GM12878 (cell line): ENCODE measurements around the gene SULT2B1. TPM values are rescaled to one million over a fixed set of nuclear protein-coding genes. Genes with fewer than 3 reads are reported as not detected.

Source experiments
- ATAC-seq: fragments of 200-7000 bp; cut with Tn5 transposase; 3 replicates; pipeline ENCODE4 v1.9.1; 2020; ENCODE audit warnings: mild to moderate bottlenecking, moderate library complexity
- BruUV-seq: library from RNA; stranded (reverse); fragments of 400-500 nt; replicated peaks from 2 replicates; lab custom pipeline; 2021; lab: Mats Ljungman, UMichigan
- CTCF ChIA-PET: fragments of 300-600 bp; sonication (Branson Sonifier 250); formaldehyde crosslinking; extraction: SDS; loops from one replicate; lab custom pipeline; 2021; ENCODE audit warnings: inconsistent platforms; lab: Yijun Ruan, JAX
- POLR2A ChIA-PET: fragments of 350-600 bp; formaldehyde crosslinking; extraction: SDS; loops from one replicate; lab custom pipeline; 2021; ENCODE audit warnings: inconsistent platforms; lab: Charles Lee
- RAD21 ChIA-PET: fragments of 300-600 bp; sonication (Branson Sonifier 250); formaldehyde crosslinking; loops from one replicate; lab custom pipeline; 2023; ENCODE audit warnings: antibody characterized with exemption; ENCODE audit not compliant: unreplicated experiment; lab: Charles Lee
- SMC1A ChIA-PET: fragments of 300-600 bp; sonication (Branson Sonifier 250); formaldehyde crosslinking; loops from one replicate; lab custom pipeline; 2023; ENCODE audit not compliant: unreplicated experiment, uncharacterized antibody; lab: Charles Lee
- DNase-seq: peaks from one replicate; pipeline ENCODE4 v3.0.0-alpha.2; 2011; ENCODE audit warnings: low read depth, low spot score
- FAIRE-seq: peaks from 3 replicates; lab custom pipeline; 2011; peaks lifted over from hg19 to GRCh38; lab: Jason Lieb, UNC
- H2AFZ ChIP-seq: 2 replicates; pipeline ENCODE4 v1.6.0; 2011; ENCODE audit warnings: low read depth, low read length, control low read depth; ENCODE audit not compliant: control insufficient read depth
- H3K27ac ChIP-seq: 2 replicates; pipeline ENCODE4 v1.5.1; 2011; ENCODE audit warnings: control low read depth; ENCODE audit not compliant: control insufficient read depth, insufficient read depth
- H3K27me3 ChIP-seq, 2 experiments: replicated peaks in 1 of 2; 2 replicates each; pipeline versions ENCODE4 v1.6.0 to v1.6.1; 2011; ENCODE audit warnings: low read length in 1 of 2; ENCODE audit not compliant: control insufficient read depth in 2 of 2, insufficient read depth in 2 of 2
- H3K36me3 ChIP-seq, 2 experiments: 2 replicates each; pipeline ENCODE4 v1.5.1; 2011; ENCODE audit warnings: low read length in 1 of 2; ENCODE audit not compliant: control insufficient read depth in 2 of 2, insufficient read depth in 2 of 2
- H3K4me1 ChIP-seq: 2 replicates; pipeline ENCODE4 v1.6.1; 2011; ENCODE audit warnings: mild to moderate bottlenecking, low read length, moderate library complexity, mixed read lengths; ENCODE audit not compliant: control insufficient read depth, insufficient read depth
- H3K4me2 ChIP-seq: 2 replicates; pipeline ENCODE4 v1.6.0; 2011; ENCODE audit warnings: control low read depth; ENCODE audit not compliant: control insufficient read depth, insufficient read depth
- H3K4me3 ChIP-seq: fragments of 200-600 bp; sonication (generic); 2 replicates; pipeline ENCODE4 v1.5.1; 2016
- H3K79me2 ChIP-seq: 2 replicates; pipeline ENCODE4 v1.6.0; 2011; ENCODE audit warnings: low read length; ENCODE audit not compliant: control insufficient read depth, insufficient read depth
- H3K9ac ChIP-seq: 2 replicates; pipeline ENCODE4 v1.8.0; 2011; ENCODE audit warnings: low read length, control low read depth, mixed read lengths; ENCODE audit not compliant: control insufficient read depth, insufficient read depth
- H3K9me3 ChIP-seq: replicated peaks from 3 replicates; pipeline ENCODE4 v1.5.1; 2011; ENCODE audit warnings: mild to moderate bottlenecking, low read length; ENCODE audit not compliant: control insufficient read depth, insufficient read depth
- H4K20me1 ChIP-seq: 2 replicates; pipeline ENCODE4 v1.6.0; 2011; ENCODE audit not compliant: control insufficient read depth, insufficient read depth
- CHD4 ChIP-seq: fragments of 200-600 bp; sonication (generic); IDR thresholded peaks from 2 replicates; pipeline ENCODE4 v1.6.1; 2016; ENCODE audit warnings: mild to moderate bottlenecking
- CREB1 ChIP-seq: IDR thresholded peaks from 2 replicates; pipeline ENCODE4 v1.6.1; 2012; ENCODE audit warnings: low read depth, mild to moderate bottlenecking, inconsistent platforms
- IKZF1 ChIP-seq: fragments of 450-650 bp; conservative IDR thresholded peaks from 2 replicates; pipeline ENCODE4 v1.6.1; 2017; ENCODE audit warnings: antibody characterized with exemption, mild to moderate bottlenecking
- PAX5 ChIP-seq: IDR thresholded peaks from 2 replicates; pipeline ENCODE4 v1.6.1; 2011; ENCODE audit warnings: low read depth, low read length, borderline replicate concordance
- RCOR1 ChIP-seq: conservative IDR thresholded peaks from 2 replicates; pipeline ENCODE4 v1.6.1; 2012; ENCODE audit warnings: low read depth, low read length, improper control_type of control experiment
- SMARCA5 ChIP-seq: fragments of 450-650 bp; IDR thresholded peaks from 2 replicates; pipeline ENCODE4 v1.6.1; 2017; ENCODE audit warnings: mild to moderate bottlenecking
- SUPT20H ChIP-seq: IDR thresholded peaks from 2 replicates; pipeline ENCODE4 v1.6.1; 2011; ENCODE audit warnings: low read depth, mild to moderate bottlenecking, low read length, moderate library complexity, borderline replicate concordance; ENCODE audit not compliant: control insufficient read depth
- WRNIP1 ChIP-seq: IDR thresholded peaks from 2 replicates; pipeline ENCODE4 v1.6.1; 2011; ENCODE audit warnings: low read depth, low read length, improper control_type of control experiment, borderline replicate concordance
- ZNF24 ChIP-seq: fragments of 450-650 bp; IDR thresholded peaks from 2 replicates; pipeline ENCODE4 v1.6.1; 2017; ENCODE audit warnings: antibody characterized with exemption, mild to moderate bottlenecking
- WGBS: methylation state at CpG from one replicate; pipeline ENCODE4 v1.1.6; 2016; ENCODE audit warnings: low lambda C conversion rate; ENCODE audit not compliant: insufficient replicate concordance, insufficient coverage; ENCODE audit errors: missing lambda C conversion rate; 5-methylcytosine and 5-hydroxymethylcytosine counted together
- in situ Hi-C: fragments of 300-500 bp; cut with MboI; formaldehyde crosslinking; loops from 9 replicates; pipeline ENCODE4 v1.14.3; 2018; ENCODE audit warnings: mixed read lengths
- intact Hi-C: fragments of 100-400 bp; cut with micrococcal nuclease; formaldehyde crosslinking; loops from one replicate; pipeline ENCODE4 v1.14.2; 2022; ENCODE audit not compliant: unreplicated experiment
- polyA plus RNA-seq, 11 experiments: library from polyadenylated mRNA; depleted of rRNA in 4 of 11; unstranded in 6 of 11; stranded (reverse) in 5 of 11; fragments of >200 nt; fragmentation: Nextera tagmentation in 4 of 11; fragmentation: Illumina TruSeq in 1 of 11; extraction: Ambion mirVana in 4 of 11; extraction: Trizol in 1 of 11; gene quantifications; 1 replicate in 1 of 11; 2 replicates in 10 of 11; pipeline versions ENCODE4 v1.2.1 to v1.2.3, GENCODE V29; 2011 to 2016; ENCODE audit warnings: inconsistent platforms in 2 of 11, missing spikeins in 2 of 11, low read depth in 1 of 11
- total RNA-seq, 4 experiments: library from RNA; depleted of rRNA in 3 of 4; stranded (reverse); fragments of >200 nt in 3 of 4; fragmentation: Illumina TruSeq in 1 of 4; extraction: Trizol in 1 of 4; gene quantifications; 2 replicates each; pipeline versions ENCODE4 v1.2.1 to v1.2.3, GENCODE V29; 2013 to 2021
- TF ChIP-seq, protein P1 (sequence below): fragments of 450-650 bp; IDR thresholded peaks from 2 replicates; pipeline ENCODE4 v1.6.1; 2018; ENCODE audit warnings: mild to moderate bottlenecking, low read depth, moderate library complexity; ENCODE audit not compliant: partially characterized antibody
- TF ChIP-seq, protein P2 (sequence below): IDR thresholded peaks from 2 replicates; pipeline ENCODE4 v1.6.1; 2012; ENCODE audit warnings: low read depth, low read length, improper control_type of control experiment

The SULT2B1 gene
- total and polyA plus RNA-seq, 10 of the 15 experiments (the other 5 are each of a cell fraction or from before 2014, with no cell fraction given): 0.11 to 0.14 TPM; not detected in 8

DNA sequence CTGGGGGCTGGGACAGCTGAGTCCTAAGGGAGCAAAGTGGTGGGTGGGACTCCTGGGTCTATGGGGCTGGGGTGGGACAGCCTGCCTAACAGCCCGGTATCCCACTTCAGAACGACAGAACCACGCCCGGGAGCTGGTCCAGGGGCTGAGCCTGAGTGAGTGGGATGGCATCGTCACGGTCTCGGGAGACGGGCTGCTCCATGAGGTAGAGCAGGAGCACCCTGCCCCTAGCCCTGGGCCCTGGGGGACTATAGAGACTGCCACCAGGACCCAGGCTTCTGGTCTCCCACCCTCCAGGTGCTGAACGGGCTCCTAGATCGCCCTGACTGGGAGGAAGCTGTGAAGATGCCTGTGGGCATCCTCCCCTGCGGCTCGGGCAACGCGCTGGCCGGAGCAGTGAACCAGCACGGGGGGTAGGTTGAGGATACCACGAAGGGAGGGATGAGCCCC is 75.9 kb downstream of the SULT2B1 start:
- H3K4me2 ChIP-seq: no peak overlapping the region
- H3K27ac ChIP-seq: no peak overlapping the region
- TF ChIP-seq WRNIP1: no peak
- no peak for TF ChIP-seq CREB1
- TF ChIP-seq ZNF24: no peak
- TF ChIP-seq, protein P1, sequence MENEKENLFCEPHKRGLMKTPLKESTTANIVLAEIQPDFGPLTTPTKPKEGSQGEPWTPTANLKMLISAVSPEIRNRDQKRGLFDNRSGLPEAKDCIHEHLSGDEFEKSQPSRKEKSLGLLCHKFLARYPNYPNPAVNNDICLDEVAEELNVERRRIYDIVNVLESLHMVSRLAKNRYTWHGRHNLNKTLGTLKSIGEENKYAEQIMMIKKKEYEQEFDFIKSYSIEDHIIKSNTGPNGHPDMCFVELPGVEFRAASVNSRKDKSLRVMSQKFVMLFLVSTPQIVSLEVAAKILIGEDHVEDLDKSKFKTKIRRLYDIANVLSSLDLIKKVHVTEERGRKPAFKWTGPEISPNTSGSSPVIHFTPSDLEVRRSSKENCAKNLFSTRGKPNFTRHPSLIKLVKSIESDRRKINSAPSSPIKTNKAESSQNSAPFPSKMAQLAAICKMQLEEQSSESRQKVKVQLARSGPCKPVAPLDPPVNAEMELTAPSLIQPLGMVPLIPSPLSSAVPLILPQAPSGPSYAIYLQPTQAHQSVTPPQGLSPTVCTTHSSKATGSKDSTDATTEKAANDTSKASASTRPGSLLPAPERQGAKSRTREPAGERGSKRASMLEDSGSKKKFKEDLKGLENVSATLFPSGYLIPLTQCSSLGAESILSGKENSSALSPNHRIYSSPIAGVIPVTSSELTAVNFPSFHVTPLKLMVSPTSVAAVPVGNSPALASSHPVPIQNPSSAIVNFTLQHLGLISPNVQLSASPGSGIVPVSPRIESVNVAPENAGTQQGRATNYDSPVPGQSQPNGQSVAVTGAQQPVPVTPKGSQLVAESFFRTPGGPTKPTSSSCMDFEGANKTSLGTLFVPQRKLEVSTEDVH: no peak
- TF ChIP-seq SMARCA5: no peak
- TF ChIP-seq PAX5: no peak
- TF ChIP-seq IKZF1: no peak
- TF ChIP-seq CHD4: no peak
- TF ChIP-seq, protein P2, sequence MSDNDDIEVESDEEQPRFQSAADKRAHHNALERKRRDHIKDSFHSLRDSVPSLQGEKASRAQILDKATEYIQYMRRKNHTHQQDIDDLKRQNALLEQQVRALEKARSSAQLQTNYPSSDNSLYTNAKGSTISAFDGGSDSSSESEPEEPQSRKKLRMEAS: no peak
- no peak for TF ChIP-seq SUPT20H
- TF ChIP-seq RCOR1: no peak
- SMC1A ChIA-PET: no interaction called here
- H3K79me2 ChIP-seq: peaks cover 11% of the 10 kb centered on the region
- in situ Hi-C loops: loop anchor here (25.0 kb wide), 1 partner anchor 1259 kb away; the partner anchor contains the start of genes AKT1S1, IL4I1 and TBC1D17
- H4K20me1 ChIP-seq: no peaks in the 10 kb centered on the region
- H3K27me3 ChIP-seq: no peaks in the 10 kb centered on the region
- intact Hi-C loops: no loop called here
- CTCF ChIA-PET: no interaction called here
- no TSS peak for BruUV-seq
- H3K9ac ChIP-seq: no peak overlapping the region
- POLR2A ChIA-PET: interaction anchor here (0.8 to 1.0 kb wide), 2 partner anchors 10 to 246 kb away, joined by 3 read pairs; partner anchors contain the start of gene DBP
- peaks cover 9% of the 10 kb centered on the region for H3K4me1 ChIP-seq
- H3K36me3 ChIP-seq: peaks cover 6 to 8% of the 10 kb centered on the region in 2 experiments; a peak in 3 of 4 replicates
- WGBS: 94% methylated on average over 10 of the region's 17 CpGs
- FAIRE-seq (no peak), ATAC-seq (no peak), DNase-seq (no peak)
- RAD21 ChIA-PET: interaction anchor here (0.6 to 1.6 kb wide), 2 partner anchors 9 to 40 kb away, joined by 3 to 6 read pairs; partner anchors contain the start of genes RPL18 and SPHK2
- H2AFZ ChIP-seq: no peak overlapping the region
- no peak overlapping the region for H3K4me3 ChIP-seq
- no peaks in the 10 kb centered on the region for H3K9me3 ChIP-seq
